Measurements from ENCODE around the gene CPVL. TPM values are rescaled to one million over a fixed set of nuclear protein-coding genes. Genes with fewer than 3 reads are reported as not detected.

Gene CPVL
- total RNA-seq, 2 donors from 2014 or later: 32.4 to 53.3 TPM

DNA sequence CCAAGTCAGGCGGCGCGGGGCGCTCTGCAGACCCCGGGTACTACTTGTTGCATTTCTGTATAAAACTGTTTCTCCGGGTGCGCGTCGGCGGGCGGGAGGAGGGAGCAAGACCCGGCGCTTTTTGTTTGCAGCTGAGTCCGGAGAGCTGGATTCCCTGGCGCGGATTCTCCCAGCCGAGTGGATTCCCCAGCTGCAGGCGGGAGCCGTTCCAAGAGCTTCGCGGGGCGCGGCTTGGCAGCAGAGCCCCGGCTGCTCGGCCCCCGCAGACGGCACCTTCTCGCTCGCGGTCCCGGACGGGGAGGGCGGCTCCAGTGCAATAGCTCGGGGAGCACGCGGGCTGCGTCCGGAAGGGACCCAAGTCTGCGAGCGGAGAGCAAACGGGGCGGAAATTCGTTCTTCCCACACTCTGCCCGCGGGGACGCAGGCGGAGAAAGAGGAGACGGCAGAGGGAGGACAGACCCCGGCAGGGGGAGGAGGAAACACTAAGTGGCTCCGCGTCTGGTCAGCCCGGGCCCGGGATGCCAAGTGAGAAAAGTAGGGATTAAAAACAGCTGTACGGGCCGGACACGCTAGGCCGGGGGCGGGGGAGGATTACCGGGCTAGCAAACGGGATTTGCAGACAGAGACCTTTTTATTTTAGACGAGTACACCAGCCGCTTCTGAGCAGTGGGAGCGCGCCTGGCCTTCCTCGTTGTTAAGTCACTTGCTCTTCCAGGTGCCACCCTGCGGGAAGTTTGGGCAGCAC, 187.9 kb downstream of the CPVL start, which contains the start of gene TRIL:
TRIL (minus strand) TSS at position 96 of the 745 bp plus-strand sequence. CDS start 284 bp downstream, outside the sequence.
- Histone ChIP-seq H3K27ac (ENCODE audit: low read depth, low read length) (peak within 1 kb of the TSS; percentile 29), H3K9ac (ENCODE audit: extremely low read depth, low read length, poor library complexity, severe bottlenecking) (no peak within 1 kb of the TSS), H3K4me3 (ENCODE audit: low read length) (peak within 1 kb of the TSS; percentile 75), H3K27me3 (ENCODE audit: control insufficient read depth, insufficient read depth, low read length, poor library complexity, severe bottlenecking) (peaks cover 28% of the 10 kb centered on the region), H3K9me3 (ENCODE audit: control insufficient read depth, low read length) (no peaks in the 10 kb centered on the region), H3K4me1 (ENCODE audit: control insufficient read depth, insufficient read depth, low read length) (no peaks in the 10 kb centered on the region), H3K36me3 (ENCODE audit: control insufficient read depth, insufficient read depth, low read length) (no peaks in the 10 kb centered on the region)
- Mint-ChIP-seq H3K4me1 (peaks cover 27% of the 10 kb centered on the region), H3K27ac (no peak within 1 kb of the TSS), H3K27me3 (ENCODE audit: insufficient read depth) (peaks cover 72% of the 10 kb centered on the region), H3K36me3 (ENCODE audit: low read depth) (no peaks in the 10 kb centered on the region), H3K4me3 (peak within 1 kb of the TSS; percentile 60), H3K9me3 (no peaks in the 10 kb centered on the region)
- TF ChIP-seq, protein P1, sequence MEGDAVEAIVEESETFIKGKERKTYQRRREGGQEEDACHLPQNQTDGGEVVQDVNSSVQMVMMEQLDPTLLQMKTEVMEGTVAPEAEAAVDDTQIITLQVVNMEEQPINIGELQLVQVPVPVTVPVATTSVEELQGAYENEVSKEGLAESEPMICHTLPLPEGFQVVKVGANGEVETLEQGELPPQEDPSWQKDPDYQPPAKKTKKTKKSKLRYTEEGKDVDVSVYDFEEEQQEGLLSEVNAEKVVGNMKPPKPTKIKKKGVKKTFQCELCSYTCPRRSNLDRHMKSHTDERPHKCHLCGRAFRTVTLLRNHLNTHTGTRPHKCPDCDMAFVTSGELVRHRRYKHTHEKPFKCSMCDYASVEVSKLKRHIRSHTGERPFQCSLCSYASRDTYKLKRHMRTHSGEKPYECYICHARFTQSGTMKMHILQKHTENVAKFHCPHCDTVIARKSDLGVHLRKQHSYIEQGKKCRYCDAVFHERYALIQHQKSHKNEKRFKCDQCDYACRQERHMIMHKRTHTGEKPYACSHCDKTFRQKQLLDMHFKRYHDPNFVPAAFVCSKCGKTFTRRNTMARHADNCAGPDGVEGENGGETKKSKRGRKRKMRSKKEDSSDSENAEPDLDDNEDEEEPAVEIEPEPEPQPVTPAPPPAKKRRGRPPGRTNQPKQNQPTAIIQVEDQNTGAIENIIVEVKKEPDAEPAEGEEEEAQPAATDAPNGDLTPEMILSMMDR (conservative IDR thresholded peaks at IDR 0.05): peak; percentile 19
- DNase-seq: peak; percentile 85
- WGBS, 2 experiments (ENCODE audit: insufficient coverage in 1 of 2, insufficient read length in 1 of 2): 8% methylated on average over 25 to 66 of the region's 66 CpGs

DNA sequence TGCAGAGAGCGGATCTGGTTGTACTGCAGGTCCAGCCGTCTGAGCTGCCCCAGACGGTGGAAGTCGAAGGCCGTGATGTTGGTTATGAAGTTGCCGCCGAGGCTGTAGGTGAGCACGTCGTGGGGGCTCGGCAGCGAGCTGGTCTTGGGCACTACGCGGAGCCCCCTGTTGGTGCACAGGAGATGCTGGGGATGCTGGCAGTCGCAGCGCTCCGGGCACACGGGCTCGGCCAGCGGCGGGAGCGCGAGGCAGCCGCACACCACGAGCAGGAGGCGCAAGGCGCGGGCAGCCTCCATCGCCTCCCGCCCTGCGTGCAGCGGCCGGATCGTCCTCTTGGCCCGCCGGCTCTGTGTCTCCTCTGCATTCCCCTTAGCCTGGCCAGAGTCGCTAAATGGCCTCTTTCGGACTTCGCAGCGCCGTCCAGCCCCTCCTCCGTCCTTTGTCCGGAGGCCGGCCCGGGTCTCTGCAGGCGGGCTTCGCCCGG, 188.5 kb downstream of the CPVL start:
- no peaks in the 10 kb centered on the region for H3K36me3 Mint-ChIP-seq (ENCODE audit: low read depth)

DNA sequence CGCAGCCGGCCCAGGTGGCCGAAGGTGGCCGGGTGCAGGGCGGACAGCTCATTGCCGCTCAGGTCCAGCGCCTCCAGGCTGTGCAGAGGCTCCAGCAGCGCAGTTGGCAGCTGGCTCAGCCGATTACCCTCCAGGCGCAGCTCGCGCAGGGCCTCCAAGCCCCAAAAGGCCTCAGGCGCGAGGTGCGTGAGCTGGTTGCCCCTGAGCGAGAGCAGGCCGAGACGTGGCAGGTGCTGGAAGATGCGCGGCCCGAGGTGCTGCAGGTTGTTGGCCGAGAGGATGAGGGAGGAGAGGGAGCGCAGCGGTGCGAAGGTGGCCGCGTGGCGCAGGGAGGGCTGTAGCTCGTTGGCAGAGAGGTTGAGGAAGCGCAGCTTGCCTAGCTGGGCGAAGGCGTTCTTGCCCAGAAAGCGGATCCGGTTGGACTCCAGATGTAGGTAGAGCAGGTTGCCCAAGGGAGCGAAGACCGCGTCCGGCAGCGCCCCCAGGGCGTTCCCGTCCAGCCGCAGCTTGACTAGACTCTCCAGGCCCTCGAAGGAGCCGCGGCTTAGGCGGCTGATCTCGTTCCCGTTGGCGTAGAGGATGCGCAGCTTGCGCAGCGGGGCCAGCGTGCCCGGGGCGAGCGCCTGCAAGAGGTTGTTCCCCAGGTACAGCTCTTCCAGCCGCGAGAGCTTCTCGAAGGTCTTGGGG, 189.1 kb downstream of the CPVL start:
- peak; percentile 80 for DNase-seq
- TF ChIP-seq, protein P1 (conservative IDR thresholded peaks at IDR 0.05): no peak
- no peaks in the 10 kb centered on the region for H3K9me3 Mint-ChIP-seq
- H3K4me1 Mint-ChIP-seq: peaks cover 24% of the 10 kb centered on the region
- peak overlapping the region; percentile 60 for H3K4me3 Mint-ChIP-seq
- Histone ChIP-seq H3K4me1 (ENCODE audit: control insufficient read depth, insufficient read depth, low read length) (no peaks in the 10 kb centered on the region), H3K9ac (ENCODE audit: extremely low read depth, low read length, poor library complexity, severe bottlenecking) (no peak overlapping the region), H3K27ac (ENCODE audit: low read depth, low read length) (no peak overlapping the region), H3K27me3 (ENCODE audit: control insufficient read depth, insufficient read depth, low read length, poor library complexity, severe bottlenecking) (peaks cover 28% of the 10 kb centered on the region), H3K9me3 (ENCODE audit: control insufficient read depth, low read length) (no peaks in the 10 kb centered on the region), H3K4me3 (ENCODE audit: low read length) (peak overlapping the region; percentile 75), H3K36me3 (ENCODE audit: control insufficient read depth, insufficient read depth, low read length) (no peaks in the 10 kb centered on the region)
- H3K27ac Mint-ChIP-seq: no peak overlapping the region
- 10 to 12% methylated on average over 28 to 59 of the region's 59 CpGs for WGBS, 2 experiments (ENCODE audit: insufficient coverage in 1 of 2, insufficient read length in 1 of 2)
- no peaks in the 10 kb centered on the region for H3K36me3 Mint-ChIP-seq (ENCODE audit: low read depth)
- H3K27me3 Mint-ChIP-seq (ENCODE audit: insufficient read depth): peaks cover 71% of the 10 kb centered on the region

More for the DNA sequence above, 188.5 kb downstream of the CPVL start:
- TF ChIP-seq, protein P1 (conservative IDR thresholded peaks at IDR 0.05): peak; percentile 25
- peaks cover 28% of the 10 kb centered on the region for H3K27me3 ChIP-seq (ENCODE audit: control insufficient read depth, insufficient read depth, low read length, poor library complexity, severe bottlenecking)
- H3K4me1 ChIP-seq (ENCODE audit: control insufficient read depth, insufficient read depth, low read length): no peaks in the 10 kb centered on the region
- H3K4me3 Mint-ChIP-seq: peak overlapping the region; percentile 60
- DNase-seq: peak; percentile 79
- H3K4me1 Mint-ChIP-seq: peaks cover 27% of the 10 kb centered on the region
- H3K27me3 Mint-ChIP-seq (ENCODE audit: insufficient read depth): peaks cover 71% of the 10 kb centered on the region
- peak overlapping the region; percentile 0 for H3K27ac ChIP-seq (ENCODE audit: low read depth, low read length)
- no peaks in the 10 kb centered on the region for H3K36me3 ChIP-seq (ENCODE audit: control insufficient read depth, insufficient read depth, low read length)
- H3K9me3 ChIP-seq (ENCODE audit: control insufficient read depth, low read length): no peaks in the 10 kb centered on the region
- H3K9ac ChIP-seq (ENCODE audit: extremely low read depth, low read length, poor library complexity, severe bottlenecking): no peak overlapping the region
- no peak overlapping the region for H3K27ac Mint-ChIP-seq
- H3K4me3 ChIP-seq (ENCODE audit: low read length): peak overlapping the region; percentile 75
- 5 to 7% methylated on average over 7 to 47 of the region's 47 CpGs for WGBS, 2 experiments (ENCODE audit: insufficient coverage in 1 of 2, insufficient read length in 1 of 2)
- H3K9me3 Mint-ChIP-seq: no peaks in the 10 kb centered on the region
